ENCODE measurements around the gene MYLK.

Gene MYLK

GRCh38 chr3:123576122-123576521 lies 308.0 kb downstream of the MYLK start:
- DNase-seq, result no peak

DNA sequence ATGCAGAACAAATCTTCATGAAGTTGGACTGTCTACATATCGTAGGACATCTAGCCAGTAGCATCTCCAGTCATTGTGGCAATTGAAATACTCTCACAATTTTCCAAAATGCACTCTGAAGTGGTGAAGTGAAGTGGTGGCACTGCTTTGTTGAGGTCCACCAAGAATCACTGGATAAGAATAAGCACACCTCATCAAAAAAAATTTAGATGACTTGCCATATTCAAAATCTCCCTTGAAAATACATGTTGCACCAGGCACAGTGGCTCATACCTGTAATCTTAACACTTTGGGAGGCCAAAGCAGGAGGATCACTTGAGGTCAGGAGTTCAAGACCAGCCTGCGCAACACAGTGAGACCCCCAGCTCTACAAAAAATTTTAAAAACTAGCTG lies 312.2 kb downstream of the MYLK start:
- no peak for DNase-seq

DNA sequence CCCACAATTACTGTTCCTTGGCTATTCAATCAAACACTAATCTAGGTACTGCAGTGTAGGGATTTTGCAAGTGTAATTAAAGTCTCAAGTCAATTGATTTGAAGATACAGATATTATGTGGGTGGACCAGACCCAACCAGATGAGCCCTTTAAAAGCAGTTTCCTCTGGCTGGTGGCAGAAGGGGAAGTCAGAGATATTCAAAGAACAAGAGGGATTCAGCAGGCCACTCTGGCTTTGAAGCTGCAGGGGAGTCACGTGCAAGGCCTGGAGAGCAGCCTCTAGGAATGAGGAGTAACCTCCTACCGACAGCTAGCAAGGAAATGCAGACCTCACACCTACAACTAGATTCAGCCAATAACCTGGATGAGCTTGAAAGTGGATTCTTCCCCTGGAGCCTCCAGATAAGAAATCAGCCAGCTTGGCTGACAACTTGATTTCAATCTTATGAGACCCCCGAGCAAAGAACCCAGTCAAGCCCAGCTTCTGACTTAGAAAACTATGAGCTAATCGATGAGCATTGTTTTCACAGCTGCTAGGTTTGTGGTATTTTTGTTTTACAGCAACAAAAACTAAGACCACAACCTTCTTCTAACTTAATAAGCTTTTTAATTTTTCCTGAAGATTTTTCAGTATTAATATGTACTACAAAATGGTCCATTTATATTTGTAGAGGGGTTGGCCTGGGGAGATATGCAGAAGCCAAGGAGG lies 312.7 kb downstream of the MYLK start:
- no peak for DNase-seq

- no peak for DNase-seq
Measured at GRCh38 chr3:123568875-123569274, 315.3 kb downstream of the MYLK start.

GRCh38 chr3:123568034-123568433 lies 316.1 kb downstream of the MYLK start:
- no peak for DNase-seq

GRCh38 chr3:123564056-123564455 lies 320.1 kb downstream of the MYLK start:
- no peak for DNase-seq

DNA sequence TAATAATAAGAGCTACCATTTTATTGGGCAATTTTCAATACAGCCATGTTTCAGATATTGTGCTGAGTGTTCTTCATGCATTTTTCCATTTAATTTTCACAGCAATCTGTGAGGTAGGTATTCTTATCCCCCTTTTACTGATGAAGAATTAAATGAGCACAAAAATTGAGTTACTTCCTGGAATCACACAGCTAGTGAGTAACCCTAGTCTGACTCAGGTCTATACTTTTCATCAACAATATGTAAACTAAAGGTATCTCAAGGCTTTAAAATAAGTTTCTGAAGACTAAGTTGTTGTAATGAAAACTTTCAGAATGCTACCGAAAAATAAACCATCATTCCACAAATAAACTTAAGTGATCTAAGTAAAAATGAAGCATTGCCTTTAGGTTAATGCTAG lies 321.6 kb downstream of the MYLK start:
- DNase-seq, result no peak

GRCh38 chr3:123561188-123561587 lies 322.9 kb downstream of the MYLK start:
- no peak for DNase-seq

Data from NCI-H526 (cell line).